ENCODE data around the gene ELAC2. TPM values are rescaled to one million over a fixed set of nuclear protein-coding genes. Genes with fewer than 3 reads are reported as not detected.

The ELAC2 gene
- total and polyA plus RNA-seq, 2 of the 8 experiments (the other 6 are each of a cell fraction or from before 2014, with no cell fraction given), result 91.6 to 127 TPM

DNA sequence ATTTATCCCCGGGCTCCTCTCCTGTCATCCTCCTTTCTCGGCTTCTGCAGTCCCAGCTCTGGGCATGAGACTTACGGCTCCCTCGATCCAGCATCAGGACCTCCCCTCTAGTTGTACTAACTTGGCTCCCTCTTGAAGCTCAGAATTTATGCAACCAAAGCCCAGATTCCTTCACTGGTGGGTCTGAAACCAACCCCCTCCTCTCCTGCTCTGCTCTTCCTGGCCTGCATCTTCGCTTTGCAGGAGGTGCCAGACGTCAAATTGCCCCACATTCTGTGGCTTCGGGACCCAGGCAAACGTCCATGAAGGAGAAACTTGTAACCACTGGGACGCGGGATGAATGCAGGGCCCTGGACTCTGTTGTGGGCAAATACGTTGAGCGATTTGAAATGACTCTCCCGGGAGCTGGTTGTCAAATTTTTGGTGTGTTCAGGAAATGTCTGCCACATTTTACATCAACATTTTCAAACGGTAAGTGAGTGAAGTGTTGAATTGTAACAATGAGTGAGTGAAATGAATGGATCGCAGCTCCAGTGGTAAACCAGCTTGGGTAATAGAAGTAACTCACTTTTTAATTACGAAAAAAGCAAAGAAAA, 29.3 kb upstream of the ELAC2 start:
- H4K8ac ChIP-seq (ENCODE audit: extremely low read depth, insufficient read depth, low read length), result no peak overlapping the region
- no peak overlapping the region for H2AFZ ChIP-seq (ENCODE audit: low read length)
- 93% methylated on average over 16 of the region's 16 CpGs; no CpG with 5 or more reads in 1 of the 2 experiments for WGBS, 2 experiments (ENCODE audit: extremely low coverage in 1 of 2, insufficient coverage in 1 of 2, insufficient read length in 1 of 2, insufficient replicate concordance in 2 of 2, low coverage in 1 of 2, low lambda C conversion rate in 2 of 2, missing lambda C conversion rate in 1 of 2)
- H3K23me2 ChIP-seq (ENCODE audit: low read depth, low read length), result no peaks in the 10 kb centered on the region
- no peaks in the 10 kb centered on the region for H3K4me1 ChIP-seq (replicated peaks in 1 of 4; ENCODE audit: control insufficient read depth in 3 of 4, insufficient read depth in 4 of 4, low read length in 3 of 4)
- DNase-seq (ENCODE audit: low read depth in 1 of 2, low spot score in 2 of 2), result no peak
- H3K56ac ChIP-seq (replicated peaks; ENCODE audit: insufficient read length, low read depth, low read length), result no peak overlapping the region
- no peak overlapping the region for H4K5ac ChIP-seq (ENCODE audit: insufficient read length, low read depth, low read length)
- no peak overlapping the region for H3K4ac ChIP-seq (replicated peaks; ENCODE audit: insufficient read length, low read depth, low read length)
- no peak for FAIRE-seq
- H4K20me1 ChIP-seq (replicated peaks in 1 of 2; ENCODE audit: control insufficient read depth in 1 of 2, insufficient read depth in 2 of 2, low read length in 2 of 2), result no peaks in the 10 kb centered on the region
- no peak overlapping the region for H2BK15ac ChIP-seq (ENCODE audit: low read length)
- no peak overlapping the region for H2BK12ac ChIP-seq (ENCODE audit: low read depth, low read length)
- H2AK5ac ChIP-seq (ENCODE audit: low read depth, low read length), result no peak overlapping the region
- no peak overlapping the region for H2BK120ac ChIP-seq (replicated peaks; ENCODE audit: low read depth, low read length)
- no peak overlapping the region for H3K27ac ChIP-seq (ENCODE audit: low read depth, low read length)
- H3K27me3 ChIP-seq (replicated peaks in 1 of 4; ENCODE audit: control insufficient read depth in 3 of 4, extremely low read depth in 1 of 4, insufficient read depth in 3 of 4, low read length in 3 of 4), result no peaks in the 10 kb centered on the region
- H4K91ac ChIP-seq (replicated peaks; ENCODE audit: insufficient read length, low read length), result no peak overlapping the region
- H3K4me2 ChIP-seq (ENCODE audit: insufficient read depth in 1 of 2, low read depth in 2 of 2, low read length in 2 of 2), result no peak overlapping the region
- ChIA-PET POLR2A (ENCODE audit: partially characterized antibody) (no interaction called here), CTCF (ENCODE audit: partially characterized antibody) (interaction anchor here (0.9 to 7.4 kb wide), 2 partner anchors 12 to 16 kb away, joined by 3 to 52 read pairs; no protein-coding TSS in a partner anchor)
- H3K14ac ChIP-seq (ENCODE audit: insufficient read length), result no peak overlapping the region
- no peak overlapping the region for H3K18ac ChIP-seq (ENCODE audit: extremely low read depth, low read length)
- no peaks in the 10 kb centered on the region for H3K79me1 ChIP-seq (ENCODE audit: low read depth, low read length)
- H3K23ac ChIP-seq (ENCODE audit: insufficient read length), result no peak overlapping the region
- no peak overlapping the region for H2BK20ac ChIP-seq (ENCODE audit: low read length)
- no peak overlapping the region for H3K9ac ChIP-seq (replicated peaks in 1 of 4; ENCODE audit: extremely low read depth in 1 of 4, low read depth in 3 of 4, low read length in 3 of 4)
- H3K9me3 ChIP-seq (ENCODE audit: insufficient read depth in 2 of 2, low read depth in 1 of 2, low read length in 1 of 2), result no peaks in the 10 kb centered on the region
- no peaks in the 10 kb centered on the region for H3K79me2 ChIP-seq (ENCODE audit: control insufficient read depth in 1 of 2, insufficient read depth in 2 of 2, low read length in 2 of 2)
- no peaks in the 10 kb centered on the region for H3K36me3 ChIP-seq (ENCODE audit: control insufficient read depth in 2 of 4, insufficient read depth in 4 of 4, low read length in 3 of 4)
- H3K4me3 ChIP-seq (ENCODE audit: extremely low read depth in 1 of 4, insufficient read depth in 2 of 4, low read depth in 3 of 4, low read length in 4 of 4), result no peak overlapping the region
- H2BK5ac ChIP-seq (ENCODE audit: low read depth, low read length), result no peak overlapping the region
- TF ChIP-seq KDM4A (IDR thresholded peaks at IDR 0.05; ENCODE audit: low read depth, low read length, severe bottlenecking) (no peak), SIRT6 (IDR thresholded peaks at IDR 0.05; ENCODE audit: low read length) (no peak), ZNF274 (IDR thresholded peaks at IDR 0.05; ENCODE audit: borderline replicate concordance, extremely low read depth, low read length) (no peak), GABPA (IDR thresholded peaks at IDR 0.05; ENCODE audit: borderline replicate concordance, insufficient read depth, low read length) (no peak), HDAC2 (IDR thresholded peaks at IDR 0.05; ENCODE audit: borderline replicate concordance in 1 of 2, low read depth in 2 of 2, low read length in 2 of 2) (no peak), RBBP5 (IDR thresholded peaks at IDR 0.05; ENCODE audit: borderline replicate concordance, low read depth, low read length) (no peak), MAX (IDR thresholded peaks at IDR 0.05) (no peak), POU5F1 (IDR thresholded peaks at IDR 0.05; ENCODE audit: low read depth, low read length) (no peak), KDM1A (IDR thresholded peaks at IDR 0.05; ENCODE audit: borderline replicate concordance, low read length) (no peak), SP1 (IDR thresholded peaks at IDR 0.05; ENCODE audit: low read depth, low read length) (no peak), FOSL1 (IDR thresholded peaks at IDR 0.05; ENCODE audit: insufficient read depth, low read depth, low read length) (no peak), ASH2L (IDR thresholded peaks at IDR 0.05; ENCODE audit: low read length) (no peak)

Measured in H1 (cell line).